HG03045 (cell line): Measurements from ENCODE around the gene ACAN.
"Not testable (repeated sequence)": the region's sequence is repeated elsewhere in the genome, so short reads cannot be mapped to it uniquely, and the experiment has no call there.

Source experiments
- ATAC-seq: cut with Tn5 transposase; IDR thresholded peaks from one replicate; pipeline ENCODE4 v1.9.1; 2021; ENCODE audit warnings: mild to moderate bottlenecking, moderate library complexity; ENCODE audit not compliant: unreplicated experiment

Gene ACAN

DNA sequence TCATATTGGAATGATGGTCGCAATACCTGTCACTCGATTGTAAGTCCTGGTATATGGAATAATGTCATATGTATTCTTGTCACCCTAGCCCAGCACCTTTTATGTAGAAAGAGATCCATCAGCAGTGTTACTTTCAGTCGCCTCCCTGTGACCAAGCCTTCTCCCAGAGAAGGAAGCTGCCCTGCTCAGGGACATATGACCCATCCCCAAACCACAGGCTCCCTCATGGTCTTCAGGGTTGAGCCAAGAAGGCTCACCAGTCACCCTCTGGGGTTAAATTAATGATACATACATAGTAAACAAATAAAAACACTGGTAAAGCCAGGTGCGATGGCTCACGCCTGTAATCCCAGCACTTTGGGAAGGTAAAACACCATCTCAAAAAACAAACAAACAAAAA, 114.5 kb downstream of the ACAN start:
- no peak for ATAC-seq

DNA sequence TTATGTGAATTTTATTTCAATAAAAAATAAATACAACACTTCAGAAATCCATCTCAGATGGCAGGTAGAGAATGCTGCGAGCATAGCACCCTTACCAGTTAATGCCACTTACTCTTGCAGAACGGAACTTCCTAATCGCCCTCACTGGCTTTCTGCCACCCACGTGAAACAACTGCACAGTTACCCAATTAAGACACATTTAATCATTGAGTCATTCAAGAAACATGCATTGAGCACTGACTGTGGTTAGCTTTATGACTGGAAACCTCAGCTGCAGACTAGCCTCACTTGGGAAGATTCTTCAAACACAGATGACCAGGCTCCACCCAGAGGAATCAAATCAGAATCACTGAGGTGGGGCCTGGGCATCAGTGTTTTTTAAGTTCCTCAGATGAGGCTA, 115.5 kb downstream of the ACAN start:
- ATAC-seq, result no peak

DNA sequence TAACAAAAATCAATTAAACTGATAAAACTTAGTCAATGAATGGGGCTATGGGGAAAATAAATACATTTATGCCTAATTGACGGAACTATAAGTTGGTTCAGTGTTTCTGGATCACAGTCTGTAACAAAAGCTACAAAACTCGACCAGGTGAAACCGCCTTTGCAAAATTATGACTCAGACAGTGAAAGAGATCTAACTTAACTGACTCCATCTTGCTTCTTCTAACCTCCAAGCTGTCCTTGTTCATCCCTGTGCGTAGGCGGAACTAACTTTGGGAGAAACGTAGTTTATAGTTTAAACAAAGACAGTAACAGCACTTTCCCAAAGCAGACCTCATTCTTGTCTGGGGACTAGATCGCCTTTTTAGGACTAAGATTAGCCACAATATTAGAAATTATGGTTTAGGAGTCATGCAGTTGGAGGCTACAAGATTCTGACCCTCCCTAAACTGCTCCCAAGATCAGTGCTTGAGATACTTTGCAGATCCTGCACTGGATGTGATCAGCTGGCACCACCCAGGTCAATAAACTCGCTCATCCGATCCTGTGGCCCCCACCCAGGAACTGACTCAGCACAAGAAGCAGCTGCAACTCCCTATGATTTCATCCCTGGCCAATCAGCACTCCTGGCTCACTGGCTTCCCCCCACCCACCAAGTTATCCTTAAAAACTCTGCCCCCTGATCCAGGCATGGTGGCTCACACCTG, 117.1 kb downstream of the ACAN start:
- no peak for ATAC-seq

DNA sequence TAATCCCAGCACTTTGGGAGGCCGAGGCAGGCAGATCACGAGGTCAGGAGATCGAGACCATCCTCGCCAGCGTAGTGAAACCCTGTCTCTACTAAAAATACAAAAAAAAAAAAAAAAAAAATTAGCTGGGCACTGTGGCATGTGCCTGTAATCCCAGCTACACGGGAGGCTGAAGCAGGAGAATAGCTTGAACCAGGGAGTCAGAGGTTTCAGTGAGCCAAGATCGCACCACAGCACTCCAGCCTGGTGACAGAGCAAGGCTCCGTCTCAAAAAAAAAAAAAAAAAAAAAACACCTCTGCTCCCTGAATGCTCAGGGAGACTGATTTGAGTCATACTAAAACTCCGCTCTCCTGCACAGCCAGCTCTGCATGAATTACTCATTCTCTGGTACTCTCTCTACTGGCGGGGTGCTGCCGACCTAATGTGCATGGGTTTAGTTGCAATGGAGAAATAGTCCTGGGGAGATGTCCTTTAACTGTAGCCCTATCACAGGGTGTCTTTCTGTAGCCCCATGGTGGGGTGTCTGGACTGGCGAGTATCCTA, 117.7 kb downstream of the ACAN start:
- ATAC-seq, result not testable (repeated sequence)
